Activated naive CD4-positive, alpha-beta T cell treated with anti-CD3 and anti-CD28 coated beads, Interleukin-2, amount 10 ng/mL, durations not matched to agents 5 hours and 36 hours (primary cell): ENCODE measurements around the gene DAPL1. TPM values are rescaled to one million over a fixed set of nuclear protein-coding genes. Genes with fewer than 3 reads are reported as not detected.

Experiments used
- total RNA-seq, 2 experiments: library from RNA; stranded (reverse); gene quantifications; one replicate each; pipeline ENCODE4 v1.2.3, GENCODE V29; 2021

DAPL1 gene
- total RNA-seq: not detected

GRCh38 chr2:158795195-158795924 lies at the start of gene DAPL1:
TSS of gene DAPL1 (plus strand) at chr2:158795317. CDS start at chr2:158795373, 56 bp downstream.

Other genes starting within 250 kb of the DAPL1 start
- under 1 TPM; 0.60 to 0.73 TPM for gene TANC1, start 173.3 kb downstream of the DAPL1 start, total RNA-seq